Liver (tissue), 9 donors: ENCODE data around the gene SPATA13. TPM values are rescaled to one million over a fixed set of nuclear protein-coding genes. Genes with fewer than 3 reads are reported as not detected.

Experiments
- DNase-seq: peaks from one replicate; pipeline ENCODE4 v3.0.0-alpha.2; 2017; ENCODE audit warnings: low spot score
- H3K27ac ChIP-seq, 2 donors: one replicate each; pipeline ENCODE4 v1.7.0; 2013; ENCODE audit warnings: inconsistent platforms in 2 of 2, low read length in 2 of 2, control low read depth in 1 of 2, low read depth in 1 of 2, mild to moderate bottlenecking in 1 of 2
- H3K27me3 ChIP-seq, 4 donors: one replicate each; pipeline versions ENCODE4 v1.6.1 to v1.7.0; 2013; ENCODE audit warnings: low read length in 3 of 4, inconsistent platforms in 1 of 4, mild to moderate bottlenecking in 1 of 4, moderate library complexity in 1 of 4; ENCODE audit not compliant: control insufficient read depth in 4 of 4, insufficient read depth in 4 of 4
- H3K36me3 ChIP-seq, 4 donors: one replicate each; pipeline versions ENCODE4 v1.6.1 to v1.7.0; 2013; ENCODE audit warnings: low read length in 3 of 4, mild to moderate bottlenecking in 3 of 4, low read depth in 1 of 4, moderate library complexity in 1 of 4; ENCODE audit not compliant: control insufficient read depth in 4 of 4, insufficient read depth in 3 of 4
- H3K4me1 ChIP-seq, 4 donors: one replicate each; pipeline versions ENCODE4 v1.6.1 to v1.7.0; 2013; ENCODE audit warnings: low read length in 3 of 4, mild to moderate bottlenecking in 3 of 4, moderate library complexity in 1 of 4; ENCODE audit not compliant: control insufficient read depth in 4 of 4, insufficient read depth in 4 of 4
- H3K4me3 ChIP-seq, 3 donors: one replicate each; pipeline versions ENCODE4 v1.6.1 to v1.7.0; 2013; ENCODE audit warnings: low read length in 3 of 3, control low read depth in 1 of 3, low read depth in 1 of 3, mild to moderate bottlenecking in 1 of 3
- H3K9ac ChIP-seq, 2 donors: one replicate each; pipeline ENCODE4 v1.7.0; 2013; ENCODE audit warnings: low read length in 2 of 2, mild to moderate bottlenecking in 2 of 2, moderate library complexity in 2 of 2, control low read depth in 1 of 2, low read depth in 1 of 2
- H3K9me3 ChIP-seq, 4 donors: one replicate each; pipeline versions ENCODE4 v1.6.1 to v1.7.0; 2013; ENCODE audit warnings: low read length in 3 of 4; ENCODE audit not compliant: control insufficient read depth in 4 of 4
- EGR1 ChIP-seq, 2 donors: IDR thresholded peaks; 2 replicates each; pipeline ENCODE4 v1.6.1; 2016 to 2018; ENCODE audit warnings: antibody characterized with exemption in 2 of 2, low read depth in 2 of 2
- FOXA1 ChIP-seq: IDR thresholded peaks from 2 replicates; pipeline ENCODE4 v1.6.1; 2016; ENCODE audit warnings: antibody characterized with exemption
- GABPA ChIP-seq, 2 donors: IDR thresholded peaks in 1 of 2; conservative IDR thresholded peaks in 1 of 2; 2 replicates each; pipeline ENCODE4 v1.6.1; 2016; ENCODE audit warnings: antibody characterized with exemption in 2 of 2, mild to moderate bottlenecking in 1 of 2, moderate library complexity in 1 of 2
- HNF4G ChIP-seq: IDR thresholded peaks from 2 replicates; pipeline ENCODE4 v1.6.1; 2016; ENCODE audit warnings: antibody characterized with exemption
- NR2F2 ChIP-seq: IDR thresholded peaks from 2 replicates; pipeline ENCODE4 v1.6.1; 2016; ENCODE audit warnings: antibody characterized with exemption
- RAD21 ChIP-seq, 2 donors: IDR thresholded peaks; 2 replicates each; pipeline ENCODE4 v1.6.1; 2016; ENCODE audit warnings: antibody characterized with exemption in 2 of 2, mild to moderate bottlenecking in 2 of 2
- TAF1 ChIP-seq: conservative IDR thresholded peaks from 2 replicates; pipeline ENCODE4 v1.6.1; 2016; ENCODE audit warnings: antibody characterized with exemption, mild to moderate bottlenecking
- ZBTB33 ChIP-seq: IDR thresholded peaks from 2 replicates; pipeline ENCODE4 v1.6.1; 2016; ENCODE audit warnings: antibody characterized with exemption
- WGBS: extraction: QIAGEN DNeasy Blood & Tissue Kit; methylation state at CpG from one replicate; pipeline ENCODE4 v1.1.7; 2013; 5-methylcytosine and 5-hydroxymethylcytosine counted together
- polyA plus RNA-seq, 2 donors: library from polyadenylated mRNA; stranded (reverse) in 1 of 2; unstranded in 1 of 2; fragments of 200-250 nt in 1 of 2; fragments of >200 nt in 1 of 2; fragmentation: Nextera tagmentation in 1 of 2; extraction: Ambion mirVana in 1 of 2; gene quantifications; one replicate each; pipeline versions ENCODE4 v1.2.1 to v1.2.3, GENCODE V29; 2013 to 2015
- total RNA-seq, 2 donors: library from RNA; depleted of rRNA; stranded (reverse); fragments of >200 nt; gene quantifications; one replicate each; pipeline ENCODE4 v1.2.3, GENCODE V29; 2014
- TF ChIP-seq, protein P1 (sequence below): IDR thresholded peaks from 2 replicates; pipeline ENCODE4 v1.6.1; 2016; ENCODE audit warnings: antibody characterized with exemption, mild to moderate bottlenecking
- donor health status: healthy.
- donor health status: healthy.
- donor health status: healthy.
- donor health status: healthy.
- donor health status: healthy.

The SPATA13 gene
- total and polyA plus RNA-seq, 4 donors = 10.0 to 57.6 (median 20.4) TPM

GRCh38 chr13:24162604-24163003 is 2.1 kb downstream of the SPATA13 start (continued):
- TF ChIP-seq, protein P1, sequence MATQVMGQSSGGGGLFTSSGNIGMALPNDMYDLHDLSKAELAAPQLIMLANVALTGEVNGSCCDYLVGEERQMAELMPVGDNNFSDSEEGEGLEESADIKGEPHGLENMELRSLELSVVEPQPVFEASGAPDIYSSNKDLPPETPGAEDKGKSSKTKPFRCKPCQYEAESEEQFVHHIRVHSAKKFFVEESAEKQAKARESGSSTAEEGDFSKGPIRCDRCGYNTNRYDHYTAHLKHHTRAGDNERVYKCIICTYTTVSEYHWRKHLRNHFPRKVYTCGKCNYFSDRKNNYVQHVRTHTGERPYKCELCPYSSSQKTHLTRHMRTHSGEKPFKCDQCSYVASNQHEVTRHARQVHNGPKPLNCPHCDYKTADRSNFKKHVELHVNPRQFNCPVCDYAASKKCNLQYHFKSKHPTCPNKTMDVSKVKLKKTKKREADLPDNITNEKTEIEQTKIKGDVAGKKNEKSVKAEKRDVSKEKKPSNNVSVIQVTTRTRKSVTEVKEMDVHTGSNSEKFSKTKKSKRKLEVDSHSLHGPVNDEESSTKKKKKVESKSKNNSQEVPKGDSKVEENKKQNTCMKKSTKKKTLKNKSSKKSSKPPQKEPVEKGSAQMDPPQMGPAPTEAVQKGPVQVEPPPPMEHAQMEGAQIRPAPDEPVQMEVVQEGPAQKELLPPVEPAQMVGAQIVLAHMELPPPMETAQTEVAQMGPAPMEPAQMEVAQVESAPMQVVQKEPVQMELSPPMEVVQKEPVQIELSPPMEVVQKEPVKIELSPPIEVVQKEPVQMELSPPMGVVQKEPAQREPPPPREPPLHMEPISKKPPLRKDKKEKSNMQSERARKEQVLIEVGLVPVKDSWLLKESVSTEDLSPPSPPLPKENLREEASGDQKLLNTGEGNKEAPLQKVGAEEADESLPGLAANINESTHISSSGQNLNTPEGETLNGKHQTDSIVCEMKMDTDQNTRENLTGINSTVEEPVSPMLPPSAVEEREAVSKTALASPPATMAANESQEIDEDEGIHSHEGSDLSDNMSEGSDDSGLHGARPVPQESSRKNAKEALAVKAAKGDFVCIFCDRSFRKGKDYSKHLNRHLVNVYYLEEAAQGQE = no peak
- TF ChIP-seq TAF1 = no peak

DNA sequence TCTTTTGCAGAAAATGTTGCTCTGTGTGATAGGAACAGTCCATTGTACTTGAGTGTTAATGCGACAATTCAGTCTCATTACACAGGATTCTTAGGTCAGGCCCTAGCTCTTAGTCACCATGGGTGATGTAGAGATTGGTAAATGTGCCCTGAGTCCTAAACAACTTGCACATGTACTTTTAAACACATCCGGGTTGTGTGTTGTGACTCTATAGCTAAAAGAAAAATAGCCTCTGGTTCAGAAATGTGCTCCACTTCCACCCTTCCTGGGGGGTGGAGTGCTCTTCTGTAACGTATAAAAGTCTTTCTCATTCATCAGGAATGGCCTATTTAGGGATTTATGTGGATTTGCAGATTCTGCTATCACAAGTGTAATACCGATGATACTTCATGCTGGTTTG is 5.2 kb downstream of the SPATA13 start:
- Histone ChIP-seq H3K27ac (peak overlapping the region; percentile 20 to 34), H3K4me1 (peaks cover 6 to 78% (median 41%) of the 10 kb centered on the region in 4 donors), H3K36me3 (peaks cover 2 to 13% (median 8%) of the 10 kb centered on the region in 4 donors), H3K4me3 (no peak overlapping the region), H3K9me3 (no peaks in the 10 kb centered on the region), H3K27me3 (no peaks in the 10 kb centered on the region), H3K9ac (no peak overlapping the region)
- no peak for TF ChIP-seq GABPA (IDR thresholded peaks at IDR 0.05 in 1 of 2, conservative IDR thresholded peaks at IDR 0.05 in 1 of 2)
- no peak for TF ChIP-seq TAF1
- TF ChIP-seq, protein P1 = no peak
- no peak for TF ChIP-seq NR2F2
- TF ChIP-seq EGR1 (IDR thresholded peaks at IDR 0.05; ENCODE audit: low read depth in 2 of 2) = no peak
- no peak for TF ChIP-seq FOXA1
- no peak for TF ChIP-seq RAD21 (IDR thresholded peaks at IDR 0.05)
- TF ChIP-seq ZBTB33 = no peak
- WGBS = 65% methylated on average over 4 of the region's 4 CpGs
- DNase-seq = no peak

GRCh38 chr13:24166561-24166960 is 6.0 kb downstream of the SPATA13 start:
- H3K4me3 ChIP-seq = no peak overlapping the region
- WGBS = 90% methylated on average over 2 of the region's 2 CpGs
- peak overlapping the region; percentile 49 to 63 for H3K27ac ChIP-seq
- H3K36me3 ChIP-seq = peaks cover 2 to 16% (median 8%) of the 10 kb centered on the region in 4 donors
- H3K4me1 ChIP-seq = peaks cover 6 to 74% (median 38%) of the 10 kb centered on the region in 4 donors
- H3K9me3 ChIP-seq = no peaks in the 10 kb centered on the region
- no peak for TF ChIP-seq HNF4G
- TF ChIP-seq TAF1 = no peak
- TF ChIP-seq ZBTB33 = no peak
- no peak overlapping the region for H3K9ac ChIP-seq
- no peak for DNase-seq
- no peaks in the 10 kb centered on the region for H3K27me3 ChIP-seq
